ENCODE results near the gene PHF23.
A peak's percentile ranks its signal among the peaks of the same experiment; 100 is the strongest.

PHF23 gene

DNA sequence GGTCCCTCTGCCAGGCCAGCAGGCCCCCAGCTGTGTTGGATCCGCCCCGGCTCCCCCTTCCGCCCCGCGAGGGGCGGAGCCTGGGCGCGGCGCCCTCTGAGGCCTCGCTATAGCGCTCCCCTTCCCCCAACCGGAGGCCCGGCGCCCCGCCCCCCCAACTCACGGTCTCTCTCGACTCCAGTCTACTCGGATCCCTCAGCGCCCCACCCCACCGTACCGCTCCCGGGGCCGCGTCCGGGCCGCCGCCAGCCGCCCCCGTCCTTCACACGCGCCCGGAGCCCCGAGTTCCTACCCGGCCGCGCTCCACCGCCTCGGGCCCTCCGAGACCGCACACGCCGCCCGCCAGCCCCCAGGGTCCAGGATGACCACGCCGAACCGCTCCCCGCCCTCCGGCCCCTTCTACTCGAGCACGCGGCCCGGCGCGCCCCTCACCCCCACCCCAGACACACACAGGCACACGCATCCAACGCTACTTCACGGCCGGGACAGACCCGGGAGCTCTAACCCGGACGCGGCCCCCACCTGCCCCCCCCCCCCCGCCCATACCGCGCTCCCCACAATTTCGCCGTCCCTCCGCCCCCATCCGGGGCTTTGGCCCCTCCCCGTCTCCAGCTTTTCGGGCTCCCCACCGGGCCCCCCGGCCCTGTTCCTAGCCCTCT, 1.4 kb downstream of the PHF23 start:
- DNase-seq (ENCODE audit: low read depth in 3 of 3) = peak; percentile 69 to 87 (median 77)

DNA sequence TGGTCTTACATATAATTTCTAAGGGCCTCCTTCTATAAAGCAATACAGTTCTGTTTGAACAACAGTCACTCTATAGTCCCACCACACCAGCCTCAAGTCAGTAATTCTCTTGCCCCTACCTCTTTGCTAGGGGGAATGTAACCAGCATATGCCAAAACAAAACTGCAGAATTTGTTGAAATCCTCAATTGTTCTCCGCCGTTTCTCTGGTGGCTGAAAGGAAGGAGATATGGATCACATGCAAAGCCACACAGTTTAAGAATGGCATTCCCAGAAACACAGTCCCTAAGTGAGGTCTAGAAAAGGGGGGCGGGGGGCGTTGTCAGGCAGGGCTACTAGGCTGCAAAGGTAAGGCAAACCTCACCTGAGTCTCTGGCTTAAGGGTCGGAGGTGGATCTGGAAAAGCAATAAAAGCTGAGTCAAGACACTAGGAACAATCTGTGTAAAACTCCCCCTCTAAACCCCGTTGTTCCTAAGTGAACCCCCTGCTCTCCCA, 1.9 kb downstream of the PHF23 start:
- no peak for DNase-seq (ENCODE audit: low read depth in 3 of 3)

DNA sequence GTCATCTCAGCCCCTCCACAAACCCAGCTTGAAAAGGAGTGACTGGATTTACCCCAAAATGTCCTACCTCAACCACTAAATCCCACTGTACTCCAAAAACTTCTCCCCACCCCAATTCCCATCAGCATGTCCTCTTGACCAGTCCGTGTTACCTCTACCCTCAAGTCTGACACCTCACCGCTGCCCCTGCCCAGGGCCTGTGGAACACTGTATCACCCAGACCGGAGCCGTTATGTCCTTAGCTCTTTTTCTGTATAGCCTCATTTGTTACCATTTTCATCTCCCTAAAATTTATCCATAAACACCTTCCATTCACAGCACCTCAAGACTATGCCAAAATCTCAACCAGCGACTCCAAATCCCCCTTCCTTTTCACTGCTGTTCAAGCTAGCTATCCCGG, 2.4 kb downstream of the PHF23 start:
- DNase-seq (ENCODE audit: low read depth in 3 of 3) = no peak

DNA sequence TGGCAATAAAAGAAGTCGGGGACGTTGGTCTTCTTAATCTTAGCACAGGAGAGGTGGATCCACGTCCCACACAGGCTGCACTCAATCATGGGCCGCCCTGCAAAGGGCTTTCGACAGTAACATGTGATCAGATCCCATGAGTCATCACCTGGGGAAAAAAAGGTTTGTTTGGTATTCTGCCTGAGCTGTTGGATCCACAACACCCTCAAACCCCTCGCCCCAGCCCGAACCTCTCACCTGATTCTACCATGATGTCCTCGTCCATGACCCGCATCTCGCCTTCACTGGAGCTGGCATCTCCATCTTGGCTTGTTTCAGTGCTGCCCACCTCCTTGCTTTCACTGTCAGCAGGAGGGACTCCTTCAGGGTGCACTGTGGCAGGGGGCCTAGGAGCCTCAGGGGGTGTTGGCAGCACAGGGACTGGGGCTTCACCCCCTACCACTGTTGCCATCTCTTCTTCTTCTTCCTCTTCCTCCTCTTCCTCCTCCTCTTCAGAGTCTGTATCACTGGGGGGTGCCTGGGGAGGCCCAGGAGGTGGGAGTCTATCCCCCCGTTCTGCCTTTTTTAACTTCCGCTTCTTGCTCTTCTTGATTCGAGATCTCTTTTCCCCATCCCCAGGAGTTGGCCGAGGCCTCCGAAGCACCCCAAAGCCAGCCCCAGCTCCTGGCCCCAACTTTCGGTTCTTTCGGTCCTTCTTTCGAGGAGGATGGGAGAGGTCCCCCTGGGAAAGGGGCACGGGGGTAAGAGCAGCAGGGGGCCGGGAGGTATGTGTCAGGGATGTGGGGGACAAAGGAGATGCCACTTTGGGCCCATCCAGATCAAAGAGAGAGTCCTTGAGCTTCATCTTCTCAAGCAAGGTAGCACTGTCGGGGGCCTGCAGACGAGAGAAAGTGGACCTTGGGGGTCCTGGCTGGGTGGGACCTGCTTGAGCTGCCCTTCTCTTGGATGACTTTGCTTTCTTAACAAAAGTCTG, 3.3 kb downstream of the PHF23 start:
- no peak for DNase-seq (ENCODE audit: low read depth in 3 of 3)

DNA sequence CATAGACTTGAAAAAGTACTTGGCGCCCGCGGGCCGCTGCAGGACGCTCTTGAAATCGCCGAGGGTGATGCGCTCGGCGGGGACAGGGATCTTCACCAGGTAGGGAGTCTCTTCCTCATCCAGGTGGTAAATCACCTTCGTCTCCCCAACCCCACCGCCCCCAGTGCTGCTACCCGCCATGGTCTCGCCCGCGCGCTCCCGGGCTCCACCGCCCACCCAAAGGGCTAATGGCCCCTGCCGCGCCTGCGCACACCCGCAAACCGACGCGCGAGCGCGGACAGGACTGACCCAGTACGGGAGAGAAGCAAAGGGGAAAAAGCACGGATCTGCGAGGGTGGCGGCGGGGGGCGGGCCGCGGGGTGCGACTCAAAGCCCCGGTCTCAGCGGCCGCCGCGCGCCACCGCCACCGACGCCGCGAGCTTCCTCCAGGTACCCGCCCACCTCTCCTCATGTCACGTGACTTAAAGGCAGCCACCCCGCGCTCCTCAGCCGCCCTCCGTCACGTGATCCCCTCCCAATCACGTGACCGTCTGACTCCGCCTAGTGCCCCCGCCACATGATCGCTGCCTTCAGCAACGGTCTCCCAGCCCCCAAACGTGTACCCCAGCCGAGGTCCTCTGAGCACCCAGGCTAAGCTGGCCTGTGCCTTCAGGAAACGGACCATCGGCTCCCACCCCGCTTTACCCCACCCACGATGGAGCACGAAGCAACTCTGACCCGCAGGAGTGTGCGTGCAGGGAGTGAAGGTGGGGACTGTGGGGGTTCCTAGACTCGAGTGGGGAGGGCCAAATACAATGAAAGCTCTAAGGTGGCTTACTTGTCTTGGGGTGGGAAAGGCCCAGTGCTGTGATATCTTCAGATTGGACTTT, 4.9 kb downstream of the PHF23 start, which contains the start of gene DVL2:
Gene DVL2 (minus strand): TSS at position 435 of the 869 bp plus-strand sequence. CDS start 255 bp downstream, at position 180.
- peak; percentile 88 to 94 (median 89) for DNase-seq (ENCODE audit: low read depth in 3 of 3)

DNA sequence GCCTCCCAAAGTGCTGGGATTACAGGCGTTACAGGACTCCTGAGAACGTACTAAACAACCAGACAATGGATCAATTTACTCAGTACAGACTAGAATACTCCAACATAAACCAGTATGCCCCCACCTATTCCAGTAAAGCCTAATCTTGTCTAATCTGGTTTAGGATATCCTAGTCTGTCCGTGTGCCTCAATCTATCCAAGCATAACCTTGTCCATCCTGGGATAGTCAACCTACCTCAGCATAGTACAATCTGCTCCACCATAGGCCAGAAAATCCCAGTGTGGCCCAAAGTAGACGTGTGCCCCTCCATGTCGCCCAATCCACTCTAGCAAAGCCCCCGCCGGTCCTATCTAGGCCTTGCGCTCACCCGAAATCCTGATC, 5.6 kb downstream of the PHF23 start:
- no peak for DNase-seq (ENCODE audit: low read depth in 3 of 3)

DNA sequence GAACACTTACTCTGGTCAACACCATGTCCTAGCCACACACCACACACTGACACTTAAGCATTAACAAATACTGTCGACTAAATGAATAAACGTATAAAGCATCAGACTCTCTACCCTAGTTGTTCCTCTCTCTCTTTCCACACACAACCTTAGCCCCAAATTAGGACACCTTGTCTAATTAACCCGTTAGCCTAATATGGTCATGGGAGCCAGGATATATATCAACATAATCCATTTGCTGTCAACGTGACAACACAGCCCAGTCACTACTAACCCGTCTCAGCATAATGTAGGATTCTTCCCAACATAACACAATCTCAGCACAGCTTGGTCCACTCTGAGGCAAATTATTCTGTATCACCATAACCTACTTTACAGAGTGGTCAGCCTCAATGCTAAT, 7.1 kb downstream of the PHF23 start:
- no peak for DNase-seq (ENCODE audit: low read depth in 3 of 3)

DNA sequence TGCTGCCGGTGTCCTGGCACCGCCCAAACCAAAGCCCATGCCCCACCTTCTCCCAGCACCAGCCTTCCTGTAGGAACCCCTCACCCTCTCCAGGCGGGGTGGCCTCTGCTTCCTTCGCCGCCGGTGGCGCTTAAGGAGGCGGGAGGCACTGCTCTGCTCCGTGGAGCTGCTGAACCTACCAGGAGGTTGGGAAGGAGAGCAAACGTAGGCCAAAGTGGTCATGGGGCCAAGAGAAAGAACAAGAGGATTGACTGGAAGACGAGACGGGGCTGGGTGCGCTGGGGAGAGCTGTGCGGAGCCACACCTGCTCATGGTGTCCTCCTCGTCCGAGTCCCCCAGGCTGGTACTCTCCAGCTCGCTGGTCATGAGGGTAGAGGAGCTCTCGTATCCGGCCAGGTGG, 9.8 kb downstream of the PHF23 start:
- DNase-seq (ENCODE audit: low read depth in 3 of 3) = no peak

DNA sequence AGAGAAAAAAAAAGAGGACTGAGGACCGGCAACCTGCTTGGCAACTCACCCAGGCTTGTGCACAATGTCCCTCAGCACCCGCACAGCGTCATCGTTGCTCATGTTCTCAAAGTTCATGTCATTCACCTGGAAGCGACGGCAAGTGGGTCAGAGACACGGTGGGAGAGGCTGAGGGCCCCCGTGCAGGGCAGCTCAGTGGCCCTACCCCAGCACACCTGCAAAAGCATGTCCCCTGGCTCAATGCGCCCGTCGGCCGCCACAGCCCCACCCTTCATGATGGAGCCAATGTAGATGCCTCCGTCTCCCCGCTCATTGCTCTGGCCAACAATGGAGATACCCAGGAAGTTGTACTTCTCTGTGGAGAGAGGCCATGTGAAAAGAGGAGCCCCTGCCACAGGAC, 10.3 kb downstream of the PHF23 start:
- no peak for DNase-seq (ENCODE audit: low read depth in 3 of 3)

DNA sequence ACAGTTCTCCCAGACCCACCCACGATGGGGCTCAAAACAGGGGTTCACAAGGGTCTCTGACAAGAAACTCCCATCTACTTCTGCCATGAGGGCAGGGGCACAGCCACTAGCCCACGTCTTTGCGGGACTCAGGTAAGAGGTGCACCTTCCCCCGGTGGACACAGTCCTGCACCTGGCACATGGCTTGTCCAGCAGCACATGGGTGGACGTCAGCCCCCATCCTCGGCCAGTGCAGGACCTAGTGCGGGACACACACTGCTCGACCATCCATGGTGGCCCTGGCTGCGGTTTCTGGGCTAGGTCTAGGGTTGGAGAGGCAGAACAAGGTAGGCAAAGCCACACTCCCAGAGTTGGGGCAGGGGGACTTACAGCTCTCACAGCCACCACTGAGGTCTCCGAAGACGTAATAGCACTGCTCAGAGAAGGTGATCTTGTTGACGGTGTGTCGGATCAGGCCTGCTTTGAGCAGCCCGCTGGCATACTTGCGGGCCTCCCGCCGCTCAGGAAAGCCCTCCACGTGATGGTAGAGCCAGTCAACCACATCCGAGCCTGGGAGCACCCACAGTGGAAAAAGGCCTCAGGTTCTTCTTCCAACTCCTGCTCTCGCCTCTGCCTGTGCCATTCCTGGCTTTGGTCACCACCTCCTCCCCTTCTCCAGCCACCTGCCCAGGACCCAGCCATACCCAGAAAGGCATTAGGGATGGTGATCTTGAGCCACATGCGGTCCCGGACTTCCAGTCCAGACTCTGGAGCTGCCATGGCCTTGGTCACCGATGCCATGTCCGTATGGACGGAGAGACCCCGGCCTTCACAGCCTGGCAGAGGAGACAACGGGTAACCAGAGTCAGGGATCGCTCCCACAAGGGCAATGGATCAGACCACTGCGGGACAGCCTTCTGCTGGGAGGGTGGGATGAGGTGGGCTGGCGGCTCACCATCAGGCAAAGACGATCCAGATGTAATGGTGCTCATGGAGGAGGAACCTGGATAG, 12.2 kb downstream of the PHF23 start:
- DNase-seq (ENCODE audit: low read depth in 3 of 3) = no peak

DNA sequence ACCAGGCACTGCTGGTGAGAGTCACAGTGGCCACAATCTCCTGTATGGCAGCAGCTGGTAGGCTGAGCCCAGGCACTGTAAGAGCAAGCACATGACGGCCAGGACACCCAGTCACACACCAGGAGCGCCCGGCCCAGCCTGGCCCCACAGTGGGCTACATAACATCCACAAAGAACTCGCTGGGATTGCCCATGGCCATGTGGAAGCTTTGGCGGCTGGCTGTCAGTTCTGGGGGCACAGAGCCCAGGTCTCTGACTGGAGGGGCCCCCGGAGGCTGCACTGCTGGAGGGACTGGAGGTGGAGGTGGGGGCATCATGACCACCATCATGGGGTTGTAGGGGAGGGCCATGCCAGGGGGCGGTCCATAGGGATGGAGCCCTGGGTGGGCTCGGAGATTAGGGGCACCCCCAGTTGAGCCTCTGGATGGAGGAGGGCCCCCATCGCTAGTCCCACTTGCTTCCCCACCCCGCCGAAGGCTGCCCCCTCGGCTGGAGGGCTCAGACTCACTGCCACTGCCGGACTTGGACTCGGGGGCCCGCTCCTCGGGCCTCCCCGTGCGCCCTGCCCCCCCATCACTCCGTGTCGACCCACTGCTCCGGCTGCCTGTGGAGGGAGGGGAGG, 13.4 kb downstream of the PHF23 start:
- no peak for DNase-seq (ENCODE audit: low read depth in 3 of 3)

DNA sequence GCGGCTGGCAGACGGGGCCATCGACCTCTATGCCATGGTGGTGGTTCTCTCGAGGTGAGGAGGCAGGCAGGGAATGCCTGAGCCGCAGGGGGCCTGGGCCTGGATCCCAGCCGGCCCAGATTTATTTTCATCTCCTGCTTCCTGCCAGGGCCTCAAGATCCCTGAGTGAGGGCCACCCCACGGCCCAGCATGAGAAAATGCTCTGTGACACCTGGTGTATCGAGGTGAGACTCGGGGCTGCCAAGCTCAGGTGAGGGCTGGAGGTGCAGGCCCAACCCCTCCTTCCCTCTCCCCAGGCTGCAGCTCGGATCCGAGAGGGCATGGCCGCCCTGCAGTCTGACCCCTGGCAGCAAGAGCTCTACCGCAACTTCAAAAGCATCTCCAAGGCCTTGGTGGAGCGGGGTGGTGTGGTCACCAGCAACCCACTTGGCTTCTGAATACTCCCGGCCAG, 14.6 kb downstream of the PHF23 start:
- DNase-seq (ENCODE audit: low read depth in 3 of 3) = no peak

DNA sequence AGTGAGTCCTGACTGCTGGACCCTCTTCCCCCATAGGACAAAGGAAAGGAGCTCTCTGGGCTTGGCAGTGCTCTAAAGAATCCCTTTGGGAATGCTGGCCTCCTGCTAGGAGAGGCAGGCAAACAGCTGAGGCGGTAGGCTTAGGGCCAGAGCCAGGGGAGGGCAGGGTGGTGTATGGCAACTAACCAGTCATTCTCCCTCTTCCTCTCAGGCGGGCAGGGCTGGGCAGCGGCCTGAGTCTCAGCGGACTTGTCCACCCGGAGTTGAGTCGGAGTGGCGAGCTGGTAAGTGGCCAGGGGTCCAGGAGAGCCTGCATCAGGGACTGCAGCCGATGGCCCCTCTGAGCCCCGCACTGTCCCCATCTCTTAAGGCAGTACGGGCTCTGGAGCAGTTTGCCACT, 15.1 kb downstream of the PHF23 start:
- no peak for DNase-seq (ENCODE audit: low read depth in 3 of 3)

DNA sequence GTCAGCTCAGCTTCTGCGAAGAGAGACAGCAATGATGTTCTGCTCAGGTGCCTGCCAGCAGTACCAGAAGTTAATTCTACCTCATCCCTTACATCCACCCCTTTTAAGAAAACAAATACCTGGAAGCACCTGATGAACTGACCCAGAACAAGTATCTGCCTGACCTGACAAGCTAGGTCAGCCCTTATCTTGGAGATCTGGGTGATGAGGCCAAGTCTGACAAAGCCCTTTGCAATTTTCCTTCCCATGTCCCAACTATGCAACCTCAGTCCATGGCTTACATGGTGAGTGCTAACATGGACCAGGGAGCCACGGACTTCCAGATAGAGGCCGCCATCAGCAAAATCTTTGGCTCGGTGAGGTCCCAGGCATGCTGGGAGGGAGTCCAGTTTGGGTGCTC, 15.9 kb downstream of the PHF23 start:
- DNase-seq (ENCODE audit: low read depth in 3 of 3) = no peak

DNA sequence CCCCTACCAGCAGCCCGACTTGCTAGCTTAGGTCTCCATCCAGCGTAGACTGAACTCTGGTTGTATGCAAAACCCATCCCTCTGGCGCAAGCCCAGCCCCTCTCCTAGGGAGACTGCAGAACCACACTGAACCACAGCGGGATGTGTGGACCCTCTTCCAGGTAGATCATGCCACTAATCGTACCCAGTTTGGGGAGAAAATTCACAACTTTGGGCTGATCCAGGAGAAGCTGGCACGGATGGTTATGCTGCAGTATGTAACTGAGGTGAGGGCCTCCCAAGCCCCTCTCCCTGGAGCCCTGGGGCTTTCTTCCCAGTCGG, 16.3 kb downstream of the PHF23 start:
- DNase-seq (ENCODE audit: low read depth in 3 of 3) = no peak

DNA sequence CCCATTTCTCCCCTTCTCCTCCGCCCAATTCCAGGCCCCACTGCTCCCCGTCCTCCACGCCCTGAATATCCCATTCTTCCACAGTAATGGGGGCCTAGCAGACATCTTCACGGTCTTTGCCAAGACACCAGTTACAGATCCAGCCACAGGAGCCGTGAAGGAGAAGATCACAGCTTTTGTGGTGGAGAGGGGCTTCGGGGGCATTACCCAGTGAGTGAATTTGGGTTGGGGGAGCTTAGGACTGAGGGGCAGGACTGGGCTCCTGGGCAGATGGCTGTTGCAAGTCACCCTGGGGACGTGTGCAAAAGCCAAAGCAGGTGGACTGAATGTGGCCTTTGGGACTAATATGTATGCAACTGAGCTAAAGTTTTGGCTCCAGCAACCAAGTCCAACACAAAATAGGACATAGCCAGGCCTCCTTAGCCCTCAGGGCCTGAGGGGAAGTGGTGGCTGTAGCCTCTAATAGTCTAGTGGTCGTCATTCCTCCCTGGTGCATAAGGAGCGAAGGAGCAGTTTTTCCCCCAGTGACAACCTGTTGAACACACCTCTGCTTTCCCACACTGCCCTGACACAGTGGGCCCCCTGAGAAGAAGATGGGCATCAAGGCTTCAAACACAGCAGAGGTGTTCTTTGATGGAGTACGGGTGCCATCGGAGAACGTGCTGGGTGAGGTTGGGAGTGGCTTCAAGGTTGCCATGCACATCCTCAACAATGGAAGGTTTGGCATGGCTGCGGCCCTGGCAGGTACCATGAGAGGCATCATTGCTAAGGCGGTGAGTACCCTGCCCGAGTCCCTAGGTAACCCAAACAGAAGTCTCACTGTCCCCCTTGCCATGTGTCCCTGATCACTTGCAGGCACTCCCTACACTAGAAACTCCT, 16.9 kb downstream of the PHF23 start:
- DNase-seq (ENCODE audit: low read depth in 3 of 3) = no peak

DNA sequence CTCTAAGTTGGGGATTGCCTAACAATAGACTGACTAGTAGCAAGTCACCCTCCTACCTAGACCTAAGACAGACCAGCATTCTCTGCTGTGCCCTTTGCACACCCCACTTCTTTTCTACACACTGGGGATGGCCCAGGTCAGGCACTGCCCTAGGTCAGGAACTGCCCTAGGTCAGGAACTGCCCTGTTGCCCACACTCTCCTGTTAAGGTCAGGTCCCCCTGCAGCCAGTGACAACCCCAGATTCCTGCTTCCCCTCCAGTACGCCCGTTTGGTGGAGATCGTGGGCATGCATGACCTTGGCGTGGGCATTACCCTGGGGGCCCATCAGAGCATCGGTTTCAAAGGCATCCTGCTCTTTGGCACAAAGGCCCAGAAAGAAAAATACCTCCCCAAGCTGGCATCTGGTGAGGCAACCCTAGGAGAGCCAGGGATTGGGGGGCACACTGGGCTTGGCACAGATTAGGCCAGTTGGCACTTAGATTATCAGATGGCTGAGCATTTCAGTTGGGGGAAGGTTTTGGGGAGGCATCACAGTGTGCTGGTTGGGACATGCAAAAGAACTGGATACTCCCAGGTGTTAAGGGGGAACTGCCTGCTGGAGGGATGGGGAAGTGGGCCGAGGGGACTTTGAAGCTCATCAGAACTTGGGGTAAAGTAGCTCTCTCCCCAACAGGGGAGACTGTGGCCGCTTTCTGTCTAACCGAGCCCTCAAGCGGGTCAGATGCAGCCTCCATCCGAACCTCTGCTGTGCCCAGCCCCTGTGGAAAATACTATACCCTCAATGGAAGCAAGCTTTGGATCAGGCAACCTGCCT, 17.8 kb downstream of the PHF23 start:
- no peak for DNase-seq (ENCODE audit: low read depth in 3 of 3)

DNA sequence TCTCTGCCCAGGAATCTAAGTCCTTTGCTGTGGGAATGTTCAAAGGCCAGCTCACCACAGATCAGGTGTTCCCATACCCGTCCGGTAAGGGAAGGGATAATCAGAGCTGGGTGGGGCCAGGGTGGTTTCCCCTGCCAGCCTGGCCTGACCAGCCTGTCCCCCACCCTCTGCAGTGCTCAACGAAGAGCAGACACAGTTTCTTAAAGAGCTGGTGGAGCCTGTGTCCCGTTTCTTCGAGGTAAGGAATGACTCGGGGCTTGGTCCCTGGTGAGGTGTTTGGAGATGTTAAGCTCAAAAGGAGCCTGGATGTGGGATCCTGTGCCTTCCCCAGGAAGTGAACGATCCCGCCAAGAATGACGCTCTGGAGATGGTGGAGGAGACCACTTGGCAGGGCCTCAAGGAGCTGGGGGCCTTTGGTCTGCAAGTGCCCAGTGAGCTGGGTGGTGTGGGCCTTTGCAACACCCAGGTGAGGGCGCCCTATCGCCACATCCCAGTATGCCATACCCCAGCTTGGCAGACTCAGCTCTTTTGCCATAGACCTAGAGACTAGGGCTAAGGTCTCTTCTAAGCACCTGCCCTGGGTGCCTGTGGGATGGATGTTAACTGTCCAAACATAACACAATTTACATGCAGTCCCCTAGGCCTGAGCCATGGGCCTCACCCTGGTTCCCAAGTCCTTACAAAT, 18.5 kb downstream of the PHF23 start:
- DNase-seq (ENCODE audit: low read depth in 3 of 3) = peak in 2 of 3 experiments; percentile 22 to 51
